NCI-H2029 (cell line): Measurements from ENCODE around the gene LRRC4.

Experiments
- DNase-seq: peaks from one replicate; lab custom pipeline; 2025; lab: John Stamatoyannopoulos, UW

Gene LRRC4

GRCh38 chr7:128006550-128007302 lies 24.5 kb downstream of the LRRC4 start:
- DNase-seq = peak; percentile 44

GRCh38 chr7:128005759-128006159 lies 25.5 kb downstream of the LRRC4 start:
- DNase-seq = no peak

GRCh38 chr7:128005117-128005516 lies 26.1 kb downstream of the LRRC4 start:
- peak; percentile 81 for DNase-seq

GRCh38 chr7:128004623-128005022 lies 26.6 kb downstream of the LRRC4 start:
- no peak for DNase-seq

GRCh38 chr7:128003787-128004186 lies 27.4 kb downstream of the LRRC4 start:
- no peak for DNase-seq

- DNase-seq = no peak
These were observed 28.1 kb downstream of the LRRC4 start for GRCh38 chr7:128003167-128003566.

- DNase-seq = no peak
These were observed 30.4 kb downstream of the LRRC4 start for GRCh38 chr7:128000854-128001265.

- no peak for DNase-seq
These were observed 31.2 kb downstream of the LRRC4 start for GRCh38 chr7:128000048-128000447.

- DNase-seq = no peak
These were observed 32.6 kb downstream of the LRRC4 start for GRCh38 chr7:127998671-127999070.

- DNase-seq = no peak
These were observed 33.9 kb downstream of the LRRC4 start for GRCh38 chr7:127997226-127997922.

- no peak for DNase-seq
These were observed 34.8 kb downstream of the LRRC4 start for GRCh38 chr7:127996253-127997071.

GRCh38 chr7:127995881-127996215 lies 35.4 kb downstream of the LRRC4 start:
- no peak for DNase-seq

- no peak for DNase-seq
These were observed 35.9 kb downstream of the LRRC4 start for GRCh38 chr7:127995156-127995880.

GRCh38 chr7:127993987-127994386 lies 37.2 kb downstream of the LRRC4 start:
- no peak for DNase-seq

GRCh38 chr7:127993317-127993716 lies 37.9 kb downstream of the LRRC4 start:
- no peak for DNase-seq

GRCh38 chr7:127988751-127989150 lies 42.5 kb downstream of the LRRC4 start:
- no peak for DNase-seq

GRCh38 chr7:127986581-127987521 lies 44.4 kb downstream of the LRRC4 start:
- no peak for DNase-seq

GRCh38 chr7:127983804-127984332 lies 47.4 kb downstream of the LRRC4 start:
- no peak for DNase-seq

- DNase-seq = no peak
These were observed 49.3 kb downstream of the LRRC4 start for GRCh38 chr7:127981965-127982364.

GRCh38 chr7:127980901-127981300 lies 50.3 kb downstream of the LRRC4 start:
- DNase-seq = no peak

GRCh38 chr7:127979728-127980126 lies 51.5 kb downstream of the LRRC4 start:
- no peak for DNase-seq
